Sigmoid colon (tissue), 4 donors: ENCODE measurements around the gene ZC3HAV1.

ENCODE experiments used
- CTCF ChIP-seq, 4 experiments: fragments of 450-650 bp in 3 of 4; fragments of 200-600 bp in 1 of 4; IDR thresholded peaks; one replicate each; pipeline ENCODE4 v1.5.1; 2016 to 2019; ENCODE audit warnings: antibody characterized with exemption in 4 of 4, mild to moderate bottlenecking in 3 of 4, moderate library complexity in 2 of 4
- POLR2AphosphoS5 ChIP-seq, 4 donors: sonication (generic); formaldehyde crosslinking; IDR thresholded peaks; one replicate each; pipeline ENCODE4 v1.6.1; 2017; ENCODE audit warnings: antibody characterized with exemption in 4 of 4

DNA sequence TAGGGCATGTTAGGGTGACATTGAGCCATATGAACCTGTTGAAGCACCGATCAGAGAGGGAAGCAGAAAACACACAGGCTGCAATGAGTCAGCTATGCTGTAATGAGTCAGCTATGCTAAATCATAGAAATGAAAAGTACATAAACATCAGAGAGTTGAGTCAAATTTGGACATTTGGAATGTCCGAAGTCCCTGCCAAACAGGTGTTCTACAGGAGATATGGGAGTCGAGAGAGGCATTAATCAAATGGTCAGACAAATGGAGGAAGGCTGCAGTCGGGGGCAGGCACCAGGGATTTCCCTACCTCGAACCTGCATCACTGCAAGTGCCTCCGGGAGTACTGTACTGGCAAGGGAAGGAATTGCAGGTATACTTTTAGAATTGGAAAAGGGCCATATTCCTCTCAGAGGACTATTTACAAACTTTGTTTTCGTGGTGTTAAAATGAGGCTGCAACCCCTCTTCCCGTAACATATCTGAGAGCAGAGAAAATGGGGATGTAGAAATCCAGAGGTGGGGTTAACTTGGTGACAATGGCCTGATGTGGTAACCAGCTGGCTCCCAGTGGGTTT, 8.8 kb upstream of the ZC3HAV1 start:
- TF ChIP-seq CTCF (IDR thresholded peaks at IDR 0.05) (no peak), POLR2AphosphoS5 (IDR thresholded peaks at IDR 0.05) (no peak)
